ENCODE data around the gene EML6. TPM values are rescaled to one million over a fixed set of nuclear protein-coding genes. Genes with fewer than 3 reads are reported as not detected.

Gene EML6
- total and polyA plus RNA-seq, 2 of the 8 experiments (the other 6 are each of a cell fraction or from before 2014, with no cell fraction given): 1.2 to 1.6 TPM

DNA sequence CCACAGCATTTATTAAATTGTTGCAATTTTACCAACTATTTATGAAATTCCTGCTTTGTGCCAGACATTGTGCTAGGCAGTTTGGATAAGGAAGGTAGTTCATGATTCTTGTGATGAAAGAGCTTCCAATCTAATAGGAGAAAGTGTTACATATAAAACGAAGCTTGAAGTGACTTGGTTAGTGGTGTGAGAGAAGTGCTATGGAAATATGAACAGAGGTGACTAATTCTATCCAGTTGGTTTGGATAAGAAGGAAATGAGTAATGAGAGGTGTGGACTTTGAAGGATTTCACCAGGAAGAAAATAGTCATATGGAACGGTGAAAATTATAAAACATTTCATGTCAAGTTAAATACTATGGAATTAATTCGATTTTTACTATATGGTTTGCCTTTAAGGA, 48.6 kb downstream of the EML6 start:
- H3K4me3 ChIP-seq (ENCODE audit: extremely low read depth in 1 of 4, insufficient read depth in 2 of 4, low read depth in 3 of 4, low read length in 4 of 4): no peak overlapping the region
- no peak overlapping the region for H4K5ac ChIP-seq (ENCODE audit: insufficient read length, low read depth, low read length)
- no peak overlapping the region for H2BK20ac ChIP-seq (ENCODE audit: low read length)
- H2BK12ac ChIP-seq (ENCODE audit: low read depth, low read length): no peak overlapping the region
- no peak overlapping the region for H4K91ac ChIP-seq (replicated peaks; ENCODE audit: insufficient read length, low read length)
- FAIRE-seq (no peak), DNase-seq (ENCODE audit: low read depth in 1 of 2, low spot score in 2 of 2) (no peak)
- no peak overlapping the region for H2BK120ac ChIP-seq (replicated peaks; ENCODE audit: low read depth, low read length)
- no peak overlapping the region for H3K4me2 ChIP-seq (ENCODE audit: insufficient read depth in 1 of 2, low read depth in 2 of 2, low read length in 2 of 2)
- H3K23me2 ChIP-seq (ENCODE audit: low read depth, low read length): no peaks in the 10 kb centered on the region
- H3K9me3 ChIP-seq (ENCODE audit: insufficient read depth in 2 of 2, low read depth in 1 of 2, low read length in 1 of 2): no peaks in the 10 kb centered on the region; a peak in 1 of 4 replicates
- no peak overlapping the region for H3K4ac ChIP-seq (replicated peaks; ENCODE audit: insufficient read length, low read depth, low read length)
- H2AK5ac ChIP-seq (ENCODE audit: low read depth, low read length): no peak overlapping the region
- H3K27me3 ChIP-seq (replicated peaks in 1 of 4; ENCODE audit: control insufficient read depth in 3 of 4, extremely low read depth in 1 of 4, insufficient read depth in 3 of 4, low read length in 3 of 4): no peaks in the 10 kb centered on the region
- H4K20me1 ChIP-seq (replicated peaks in 1 of 2; ENCODE audit: control insufficient read depth in 1 of 2, insufficient read depth in 2 of 2, low read length in 2 of 2): no peaks in the 10 kb centered on the region
- H3K23ac ChIP-seq (ENCODE audit: insufficient read length): no peak overlapping the region
- no peak overlapping the region for H3K27ac ChIP-seq (ENCODE audit: low read depth, low read length)
- 84% methylated on average over 3 of the region's 3 CpGs; no CpG with 5 or more reads in 1 of the 2 experiments for WGBS, 2 experiments (ENCODE audit: extremely low coverage in 1 of 2, insufficient coverage in 1 of 2, insufficient read length in 1 of 2, insufficient replicate concordance in 2 of 2, low coverage in 1 of 2, low lambda C conversion rate in 2 of 2, missing lambda C conversion rate in 1 of 2)
- no peak overlapping the region for H2BK5ac ChIP-seq (ENCODE audit: low read depth, low read length)
- ChIA-PET POLR2A (ENCODE audit: partially characterized antibody) (no interaction called here), CTCF (ENCODE audit: partially characterized antibody) (interaction anchor here (1.0 to 3.3 kb wide), 12 partner anchors 8 to 404 kb away, joined by 3 to 27 read pairs (median 4); no protein-coding TSS in a partner anchor)
- no peaks in the 10 kb centered on the region for H3K79me2 ChIP-seq (ENCODE audit: control insufficient read depth in 1 of 2, insufficient read depth in 2 of 2, low read length in 2 of 2)
- no peaks in the 10 kb centered on the region for H3K36me3 ChIP-seq (ENCODE audit: control insufficient read depth in 2 of 4, insufficient read depth in 4 of 4, low read length in 3 of 4)
- no peak overlapping the region for H4K8ac ChIP-seq (ENCODE audit: extremely low read depth, insufficient read depth, low read length)
- no peaks in the 10 kb centered on the region for H3K4me1 ChIP-seq (replicated peaks in 1 of 4; ENCODE audit: control insufficient read depth in 3 of 4, insufficient read depth in 4 of 4, low read length in 3 of 4)
- no peak overlapping the region for H2BK15ac ChIP-seq (ENCODE audit: low read length)
- no peak overlapping the region for H3K14ac ChIP-seq (ENCODE audit: insufficient read length)
- no peaks in the 10 kb centered on the region for H3K79me1 ChIP-seq (ENCODE audit: low read depth, low read length)
- no peak overlapping the region for H3K56ac ChIP-seq (replicated peaks; ENCODE audit: insufficient read length, low read depth, low read length)
- H2AFZ ChIP-seq (ENCODE audit: low read length): no peak overlapping the region
- H3K18ac ChIP-seq (ENCODE audit: extremely low read depth, low read length): no peak overlapping the region
- H3K9ac ChIP-seq (replicated peaks in 1 of 4; ENCODE audit: extremely low read depth in 1 of 4, low read depth in 3 of 4, low read length in 3 of 4): no peak overlapping the region
- TF ChIP-seq JUND (IDR thresholded peaks at IDR 0.05; ENCODE audit: low read length): no peak
- no peak for TF ChIP-seq EZH2 (IDR thresholded peaks at IDR 0.05; ENCODE audit: low read depth, low read length, severe bottlenecking)
- TF ChIP-seq SUZ12 (IDR thresholded peaks at IDR 0.05; ENCODE audit: low read length): no peak
- no peak for TF ChIP-seq CHD2 (IDR thresholded peaks at IDR 0.05; ENCODE audit: low read length)
- TF ChIP-seq, protein P1, sequence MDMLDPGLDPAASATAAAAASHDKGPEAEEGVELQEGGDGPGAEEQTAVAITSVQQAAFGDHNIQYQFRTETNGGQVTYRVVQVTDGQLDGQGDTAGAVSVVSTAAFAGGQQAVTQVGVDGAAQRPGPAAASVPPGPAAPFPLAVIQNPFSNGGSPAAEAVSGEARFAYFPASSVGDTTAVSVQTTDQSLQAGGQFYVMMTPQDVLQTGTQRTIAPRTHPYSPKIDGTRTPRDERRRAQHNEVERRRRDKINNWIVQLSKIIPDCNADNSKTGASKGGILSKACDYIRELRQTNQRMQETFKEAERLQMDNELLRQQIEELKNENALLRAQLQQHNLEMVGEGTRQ (IDR thresholded peaks at IDR 0.05; ENCODE audit: low read length): no peak
- TF ChIP-seq, protein P2, sequence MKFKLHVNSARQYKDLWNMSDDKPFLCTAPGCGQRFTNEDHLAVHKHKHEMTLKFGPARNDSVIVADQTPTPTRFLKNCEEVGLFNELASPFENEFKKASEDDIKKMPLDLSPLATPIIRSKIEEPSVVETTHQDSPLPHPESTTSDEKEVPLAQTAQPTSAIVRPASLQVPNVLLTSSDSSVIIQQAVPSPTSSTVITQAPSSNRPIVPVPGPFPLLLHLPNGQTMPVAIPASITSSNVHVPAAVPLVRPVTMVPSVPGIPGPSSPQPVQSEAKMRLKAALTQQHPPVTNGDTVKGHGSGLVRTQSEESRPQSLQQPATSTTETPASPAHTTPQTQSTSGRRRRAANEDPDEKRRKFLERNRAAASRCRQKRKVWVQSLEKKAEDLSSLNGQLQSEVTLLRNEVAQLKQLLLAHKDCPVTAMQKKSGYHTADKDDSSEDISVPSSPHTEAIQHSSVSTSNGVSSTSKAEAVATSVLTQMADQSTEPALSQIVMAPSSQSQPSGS (IDR thresholded peaks at IDR 0.05; ENCODE audit: low read length): no peak
- TF ChIP-seq ZNF274 (IDR thresholded peaks at IDR 0.05; ENCODE audit: borderline replicate concordance, extremely low read depth, low read length): no peak
- TF ChIP-seq, protein P3, sequence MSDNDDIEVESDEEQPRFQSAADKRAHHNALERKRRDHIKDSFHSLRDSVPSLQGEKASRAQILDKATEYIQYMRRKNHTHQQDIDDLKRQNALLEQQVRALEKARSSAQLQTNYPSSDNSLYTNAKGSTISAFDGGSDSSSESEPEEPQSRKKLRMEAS (IDR thresholded peaks at IDR 0.05): no peak
- no peak for TF ChIP-seq KDM5A (IDR thresholded peaks at IDR 0.05; ENCODE audit: low read length)
- no peak for TF ChIP-seq GABPA (IDR thresholded peaks at IDR 0.05; ENCODE audit: borderline replicate concordance, insufficient read depth, low read length)
- no peak for TF ChIP-seq SP2 (IDR thresholded peaks at IDR 0.05; ENCODE audit: low read length)
- no peak for TF ChIP-seq BRCA1 (IDR thresholded peaks at IDR 0.05; ENCODE audit: low read depth, low read length)
